Fibroblast of lung (primary cell): ENCODE data around the gene GFOD2. TPM values are rescaled to one million over a fixed set of nuclear protein-coding genes. Genes with fewer than 3 reads are reported as not detected.

Experiments used
- DNase-seq, 2 donors: peaks; one replicate each; pipeline versions ENCODE4 v3.0.0 to v3.0.0-alpha.2; 2010; ENCODE audit warnings: low read depth in 2 of 2
- H2AFZ ChIP-seq: 2 replicates; pipeline ENCODE4 v1.5.1; 2012; ENCODE audit warnings: low read length, control low read depth, inconsistent platforms
- H3K27ac ChIP-seq: 2 replicates; pipeline ENCODE4 v1.5.1; 2011; ENCODE audit warnings: low read length, control low read depth; ENCODE audit not compliant: insufficient read depth
- H3K27me3 ChIP-seq: 2 replicates; pipeline ENCODE4 v1.5.1; 2011; ENCODE audit warnings: mild to moderate bottlenecking, low read length; ENCODE audit not compliant: control insufficient read depth, insufficient read depth
- H3K36me3 ChIP-seq: 2 replicates; pipeline ENCODE4 v1.5.1; 2011; ENCODE audit warnings: low read length; ENCODE audit not compliant: control insufficient read depth, insufficient read depth
- H3K4me1 ChIP-seq: 2 replicates; pipeline ENCODE4 v1.5.1; 2011; ENCODE audit warnings: low read length; ENCODE audit not compliant: control insufficient read depth, insufficient read depth; ENCODE audit errors: extremely low read depth
- H3K4me2 ChIP-seq: 2 replicates; pipeline ENCODE4 v1.5.1; 2011; ENCODE audit warnings: low read length, control low read depth; ENCODE audit not compliant: insufficient read depth; ENCODE audit errors: extremely low read depth
- H3K4me3 ChIP-seq, 4 experiments: fragments of 200-600 bp in 1 of 4; sonication (generic) in 1 of 4; replicated peaks in 1 of 4; 2 replicates each; pipeline ENCODE4 v1.5.1; 2011 to 2016; ENCODE audit warnings: low read length in 4 of 4, low read depth in 3 of 4, mild to moderate bottlenecking in 3 of 4, control low read depth in 2 of 4, inconsistent platforms in 1 of 4, mixed read lengths in 1 of 4; ENCODE audit not compliant: insufficient read depth in 1 of 4; ENCODE audit errors: control extremely low read depth in 1 of 4
- H3K79me2 ChIP-seq: 2 replicates; pipeline ENCODE4 v1.5.1; 2012; ENCODE audit warnings: mild to moderate bottlenecking, low read length, inconsistent platforms; ENCODE audit not compliant: control insufficient read depth, insufficient read depth
- H3K9ac ChIP-seq: 2 replicates; pipeline ENCODE4 v1.5.1; 2011; ENCODE audit warnings: mild to moderate bottlenecking, low read length, control low read depth; ENCODE audit not compliant: insufficient read depth
- H3K9me3 ChIP-seq: 2 replicates; pipeline ENCODE4 v1.5.1; 2012; ENCODE audit warnings: low read depth, low read length; ENCODE audit not compliant: control insufficient read depth, insufficient read depth
- H4K20me1 ChIP-seq: 2 replicates; pipeline ENCODE4 v1.5.1; 2011; ENCODE audit warnings: low read length; ENCODE audit not compliant: control insufficient read depth, insufficient read depth; ENCODE audit errors: extremely low read depth
- CTCF ChIP-seq, 2 donors: IDR thresholded peaks in 1 of 2; conservative IDR thresholded peaks in 1 of 2; 1 replicate in 1 of 2; 2 replicates in 1 of 2; pipeline ENCODE4 v1.5.1; 2011 to 2012; ENCODE audit warnings: low read length in 2 of 2, control low read depth in 1 of 2, inconsistent platforms in 1 of 2, low read depth in 1 of 2, mild to moderate bottlenecking in 1 of 2
- EZH2 ChIP-seq: IDR thresholded peaks from 2 replicates; pipeline ENCODE4 v1.5.1; 2012; ENCODE audit warnings: low read length, control low read depth, mild to moderate bottlenecking; ENCODE audit errors: missing control alignments
- polyA plus RNA-seq, 2 donors: library from polyadenylated mRNA; depleted of rRNA in 1 of 2; stranded (reverse) in 1 of 2; unstranded in 1 of 2; fragments of >200 nt; gene quantifications; 2 replicates each; pipeline ENCODE4 v1.2.1, GENCODE V29; 2011 to 2012; ENCODE audit warnings: missing spikeins in 1 of 2
- total RNA-seq: library from RNA; depleted of rRNA; stranded (reverse); fragments of >200 nt; gene quantifications from 2 replicates; pipeline ENCODE4 v1.2.1, GENCODE V29; 2014

Gene GFOD2
- total and polyA plus RNA-seq, 2 donors (not counting 1 experiment from before 2014, with no cell fraction given) = 9.2 to 15.2 TPM

GRCh38 chr16:67746846-67747245, 27.7 kb upstream of the GFOD2 start:
- H3K4me3 ChIP-seq = no peak overlapping the region
- no peaks in the 10 kb centered on the region for H3K79me2 ChIP-seq
- H3K27ac ChIP-seq = no peak overlapping the region
- TF ChIP-seq EZH2 (no peak), CTCF (conservative IDR thresholded peaks at IDR 0.05 in 1 of 2, IDR thresholded peaks at IDR 0.05 in 1 of 2; ENCODE audit: low read depth in 1 of 2, low read length in 2 of 2) (no peak)
- H3K27me3 ChIP-seq = no peaks in the 10 kb centered on the region
- H3K4me1 ChIP-seq = no peaks in the 10 kb centered on the region
- H4K20me1 ChIP-seq = no peaks in the 10 kb centered on the region
- no peak overlapping the region for H3K9ac ChIP-seq
- peaks cover 3% of the 10 kb centered on the region for H3K36me3 ChIP-seq
- no peak for DNase-seq
- no peaks in the 10 kb centered on the region for H3K9me3 ChIP-seq
- no peak overlapping the region for H2AFZ ChIP-seq
- no peak overlapping the region for H3K4me2 ChIP-seq

GRCh38 chr16:67741118-67741517, 22.0 kb upstream of the GFOD2 start:
- TF ChIP-seq EZH2 (no peak), CTCF (conservative IDR thresholded peaks at IDR 0.05 in 1 of 2, IDR thresholded peaks at IDR 0.05 in 1 of 2; ENCODE audit: low read depth in 1 of 2, low read length in 2 of 2) (no peak)
- Histone ChIP-seq H3K4me3 (no peak overlapping the region), H3K36me3 (peaks cover 5% of the 10 kb centered on the region), H3K79me2 (no peaks in the 10 kb centered on the region), H2AFZ (no peak overlapping the region), H3K27me3 (no peaks in the 10 kb centered on the region), H4K20me1 (no peaks in the 10 kb centered on the region), H3K27ac (no peak overlapping the region), H3K4me2 (no peak overlapping the region), H3K9me3 (no peaks in the 10 kb centered on the region), H3K9ac (no peak overlapping the region), H3K4me1 (no peaks in the 10 kb centered on the region)
- DNase-seq = no peak

- Histone ChIP-seq H3K36me3 (peaks cover 5% of the 10 kb centered on the region), H3K27me3 (no peaks in the 10 kb centered on the region), H3K9me3 (no peaks in the 10 kb centered on the region), H3K4me2 (no peak overlapping the region), H2AFZ (no peak overlapping the region), H3K9ac (no peak overlapping the region), H3K79me2 (no peaks in the 10 kb centered on the region), H3K27ac (no peak overlapping the region), H3K4me3 (no peak overlapping the region), H4K20me1 (no peaks in the 10 kb centered on the region), H3K4me1 (no peaks in the 10 kb centered on the region)
- TF ChIP-seq CTCF (conservative IDR thresholded peaks at IDR 0.05 in 1 of 2, IDR thresholded peaks at IDR 0.05 in 1 of 2; ENCODE audit: low read depth in 1 of 2, low read length in 2 of 2) (no peak), EZH2 (no peak)
- no peak for DNase-seq
Measured at GRCh38 chr16:67740391-67740790, 21.3 kb upstream of the GFOD2 start.
